HL-60 (cell line): ENCODE measurements around the gene DUSP5.

ENCODE experiments used
- DNase-seq, 2 experiments: peaks; one replicate each; pipeline ENCODE4 v3.0.0-alpha.2; 2010 to 2020; ENCODE audit warnings: low read depth in 1 of 2, low spot score in 1 of 2
- H3K27ac ChIP-seq: fragments of 250-450 bp; sonication (Bioruptor Pico); replicated peaks from 2 replicates; pipeline ENCODE4 v1.5.1; 2020; ENCODE audit warnings: mild to moderate bottlenecking, moderate library complexity
- H3K27me3 ChIP-seq: fragments of 250-450 bp; sonication (Bioruptor Pico); 2 replicates; pipeline ENCODE4 v1.5.1; 2021; ENCODE audit warnings: mild to moderate bottlenecking, moderate library complexity; ENCODE audit not compliant: insufficient read depth, poor library complexity, severe bottlenecking
- H3K4me3 ChIP-seq: replicated peaks from 2 replicates; pipeline ENCODE4 v1.5.1; 2011; ENCODE audit warnings: mild to moderate bottlenecking, control low read depth, low read length; ENCODE audit not compliant: insufficient read depth
- GABPA ChIP-seq: IDR thresholded peaks from 2 replicates; pipeline ENCODE4 v1.6.1; 2012; ENCODE audit warnings: low read depth
- POLR2AphosphoS5 ChIP-seq: IDR thresholded peaks from 2 replicates; pipeline ENCODE4 v1.6.1; 2012; ENCODE audit warnings: low read depth
- SPI1 ChIP-seq: IDR thresholded peaks from 2 replicates; pipeline ENCODE4 v1.6.1; 2012; ENCODE audit warnings: low read depth, mild to moderate bottlenecking, borderline replicate concordance
- TF ChIP-seq, protein P1 (sequence below): IDR thresholded peaks from one replicate; pipeline ENCODE4 v1.5.1; 2011; ENCODE audit warnings: low read length, control low read depth, inconsistent platforms; ENCODE audit not compliant: insufficient read depth
- TF ChIP-seq, protein P2 (sequence below): IDR thresholded peaks from 2 replicates; pipeline ENCODE4 v1.6.1; 2012; ENCODE audit warnings: low read depth; ENCODE audit not compliant: insufficient replicate concordance

DUSP5 gene

DNA sequence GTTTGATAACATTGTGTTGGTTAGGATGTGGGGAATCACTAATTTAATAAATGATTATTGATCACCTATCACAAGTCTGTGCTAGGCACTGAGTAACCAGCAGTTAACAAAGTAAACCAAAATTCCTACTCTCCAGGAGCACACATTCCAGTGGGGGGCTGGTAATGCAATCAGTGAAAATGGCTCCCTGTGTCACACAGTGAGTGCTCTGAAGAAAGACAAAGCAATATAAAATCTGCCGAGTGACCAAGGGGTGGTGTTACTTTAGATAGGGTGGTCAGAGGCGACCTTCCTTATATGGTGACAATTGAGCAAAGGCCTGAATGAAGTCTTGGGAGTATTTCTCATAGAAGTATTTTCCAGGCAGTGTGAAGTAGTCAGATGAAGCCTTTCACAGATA is 56.2 kb downstream of the DUSP5 start:
- DNase-seq: no peak
- no peak overlapping the region for H3K27ac ChIP-seq
- TF ChIP-seq, protein P1, sequence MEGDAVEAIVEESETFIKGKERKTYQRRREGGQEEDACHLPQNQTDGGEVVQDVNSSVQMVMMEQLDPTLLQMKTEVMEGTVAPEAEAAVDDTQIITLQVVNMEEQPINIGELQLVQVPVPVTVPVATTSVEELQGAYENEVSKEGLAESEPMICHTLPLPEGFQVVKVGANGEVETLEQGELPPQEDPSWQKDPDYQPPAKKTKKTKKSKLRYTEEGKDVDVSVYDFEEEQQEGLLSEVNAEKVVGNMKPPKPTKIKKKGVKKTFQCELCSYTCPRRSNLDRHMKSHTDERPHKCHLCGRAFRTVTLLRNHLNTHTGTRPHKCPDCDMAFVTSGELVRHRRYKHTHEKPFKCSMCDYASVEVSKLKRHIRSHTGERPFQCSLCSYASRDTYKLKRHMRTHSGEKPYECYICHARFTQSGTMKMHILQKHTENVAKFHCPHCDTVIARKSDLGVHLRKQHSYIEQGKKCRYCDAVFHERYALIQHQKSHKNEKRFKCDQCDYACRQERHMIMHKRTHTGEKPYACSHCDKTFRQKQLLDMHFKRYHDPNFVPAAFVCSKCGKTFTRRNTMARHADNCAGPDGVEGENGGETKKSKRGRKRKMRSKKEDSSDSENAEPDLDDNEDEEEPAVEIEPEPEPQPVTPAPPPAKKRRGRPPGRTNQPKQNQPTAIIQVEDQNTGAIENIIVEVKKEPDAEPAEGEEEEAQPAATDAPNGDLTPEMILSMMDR: no peak
- TF ChIP-seq GABPA (no peak), POLR2AphosphoS5 (no peak), SPI1 (no peak)
- TF ChIP-seq, protein P2, sequence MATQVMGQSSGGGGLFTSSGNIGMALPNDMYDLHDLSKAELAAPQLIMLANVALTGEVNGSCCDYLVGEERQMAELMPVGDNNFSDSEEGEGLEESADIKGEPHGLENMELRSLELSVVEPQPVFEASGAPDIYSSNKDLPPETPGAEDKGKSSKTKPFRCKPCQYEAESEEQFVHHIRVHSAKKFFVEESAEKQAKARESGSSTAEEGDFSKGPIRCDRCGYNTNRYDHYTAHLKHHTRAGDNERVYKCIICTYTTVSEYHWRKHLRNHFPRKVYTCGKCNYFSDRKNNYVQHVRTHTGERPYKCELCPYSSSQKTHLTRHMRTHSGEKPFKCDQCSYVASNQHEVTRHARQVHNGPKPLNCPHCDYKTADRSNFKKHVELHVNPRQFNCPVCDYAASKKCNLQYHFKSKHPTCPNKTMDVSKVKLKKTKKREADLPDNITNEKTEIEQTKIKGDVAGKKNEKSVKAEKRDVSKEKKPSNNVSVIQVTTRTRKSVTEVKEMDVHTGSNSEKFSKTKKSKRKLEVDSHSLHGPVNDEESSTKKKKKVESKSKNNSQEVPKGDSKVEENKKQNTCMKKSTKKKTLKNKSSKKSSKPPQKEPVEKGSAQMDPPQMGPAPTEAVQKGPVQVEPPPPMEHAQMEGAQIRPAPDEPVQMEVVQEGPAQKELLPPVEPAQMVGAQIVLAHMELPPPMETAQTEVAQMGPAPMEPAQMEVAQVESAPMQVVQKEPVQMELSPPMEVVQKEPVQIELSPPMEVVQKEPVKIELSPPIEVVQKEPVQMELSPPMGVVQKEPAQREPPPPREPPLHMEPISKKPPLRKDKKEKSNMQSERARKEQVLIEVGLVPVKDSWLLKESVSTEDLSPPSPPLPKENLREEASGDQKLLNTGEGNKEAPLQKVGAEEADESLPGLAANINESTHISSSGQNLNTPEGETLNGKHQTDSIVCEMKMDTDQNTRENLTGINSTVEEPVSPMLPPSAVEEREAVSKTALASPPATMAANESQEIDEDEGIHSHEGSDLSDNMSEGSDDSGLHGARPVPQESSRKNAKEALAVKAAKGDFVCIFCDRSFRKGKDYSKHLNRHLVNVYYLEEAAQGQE: no peak
- no peak overlapping the region for H3K4me3 ChIP-seq
- no peaks in the 10 kb centered on the region for H3K27me3 ChIP-seq

DNA sequence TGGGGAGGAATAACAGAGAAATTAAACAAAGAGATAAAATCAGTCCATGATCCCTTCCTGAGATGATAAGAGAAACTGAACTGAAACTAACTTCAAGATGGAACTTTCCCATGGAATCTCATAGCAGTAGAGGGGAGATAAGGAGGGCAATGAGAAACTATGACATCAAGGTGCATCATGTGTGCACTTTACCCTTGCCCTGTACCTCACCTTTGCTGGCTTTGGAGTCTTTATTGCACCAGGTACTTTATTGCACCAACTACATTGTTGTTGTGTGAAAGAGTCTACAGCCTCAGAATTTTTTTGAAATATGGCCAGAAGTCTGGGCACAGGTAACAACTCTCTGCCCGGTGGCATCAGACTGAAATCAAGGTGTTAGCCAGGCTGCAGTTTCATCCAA is 58.6 kb downstream of the DUSP5 start:
- TF ChIP-seq POLR2AphosphoS5: no peak
- TF ChIP-seq GABPA: no peak
- TF ChIP-seq SPI1: no peak
- TF ChIP-seq, protein P2: no peak
- TF ChIP-seq, protein P1: no peak
- H3K27ac ChIP-seq: no peak overlapping the region
- H3K4me3 ChIP-seq: no peak overlapping the region
- no peak for DNase-seq
- no peaks in the 10 kb centered on the region for H3K27me3 ChIP-seq

DNA sequence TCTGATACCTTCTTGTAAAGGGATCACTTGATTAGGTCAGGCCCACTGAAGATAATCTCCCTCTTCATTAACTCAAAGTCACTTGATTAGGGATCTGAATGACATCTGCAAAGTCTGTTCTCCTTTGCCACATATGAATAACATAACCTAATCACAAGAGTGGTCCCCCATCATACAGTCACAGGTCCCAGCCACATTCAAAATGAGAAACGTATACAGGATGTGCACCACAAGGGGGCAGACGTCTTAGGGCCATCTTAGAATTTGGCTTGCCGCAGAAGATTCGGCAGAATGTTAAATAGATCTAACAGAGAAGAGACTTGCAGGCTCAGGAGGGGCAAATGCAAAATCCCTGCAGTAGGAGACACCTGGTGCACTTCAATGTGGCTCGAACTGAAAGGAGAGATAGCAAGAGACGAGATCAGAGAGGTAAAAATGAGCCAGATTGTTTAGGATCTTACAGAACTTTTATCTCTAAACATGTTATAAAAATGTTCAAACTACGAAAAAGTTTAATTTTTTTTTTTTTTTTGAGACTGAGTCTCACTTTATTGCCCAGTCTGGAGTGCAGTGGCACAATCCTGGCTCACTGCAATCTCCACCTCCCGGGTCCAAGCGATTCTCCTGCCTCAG is 59.4 kb downstream of the DUSP5 start:
- Histone ChIP-seq H3K27me3 (no peaks in the 10 kb centered on the region), H3K27ac (no peak overlapping the region), H3K4me3 (no peak overlapping the region)
- TF ChIP-seq, protein P1: peak; percentile 32
- TF ChIP-seq GABPA (no peak), SPI1 (no peak), POLR2AphosphoS5 (no peak)
- TF ChIP-seq, protein P2: no peak
- DNase-seq: peak in 1 of 2 experiments; percentile 59
